ENCODE measurements around the gene SLC6A13. TPM values are rescaled to one million over a fixed set of nuclear protein-coding genes. Genes with fewer than 3 reads are reported as not detected.

The SLC6A13 gene
- total and polyA plus RNA-seq, 8 donors: not detected

GRCh38 chr12:234891-235415 is 27.7 kb downstream of the SLC6A13 start:
- 91 to 95% (median 92%) methylated on average over 10 of the region's 10 CpGs for WGBS, 5 donors
- intact Hi-C loops (cut with DNase I; ENCODE audit: low total_unique reads): no loop called here
- Histone ChIP-seq H3K9me3 (peaks cover 7 to 30% (median 25%) of the 10 kb centered on the region in 4 donors), H3K36me3 (no peaks in the 10 kb centered on the region), H3K27ac (no peak overlapping the region), H3K4me3 (no peak overlapping the region), H3K4me1 (no peaks in the 10 kb centered on the region), H3K27me3 (peaks cover 0 to 27% (median 4%) of the 10 kb centered on the region in 3 donors)
- TF ChIP-seq EP300 (IDR thresholded peaks at IDR 0.05) (no peak), CTCF (IDR thresholded peaks at IDR 0.05) (no peak), POLR2A (IDR thresholded peaks at IDR 0.05) (no peak), POLR2AphosphoS5 (IDR thresholded peaks at IDR 0.05) (no peak)
- DNase-seq: no peak

GRCh38 chr12:234019-234418 is 28.6 kb downstream of the SLC6A13 start:
- Histone ChIP-seq H3K36me3 (no peaks in the 10 kb centered on the region), H3K4me1 (no peaks in the 10 kb centered on the region), H3K4me3 (no peak overlapping the region), H3K9me3 (peaks cover 7 to 30% (median 25%) of the 10 kb centered on the region in 4 donors), H3K27ac (no peak overlapping the region), H3K27me3 (peaks cover 0 to 27% (median 4%) of the 10 kb centered on the region in 3 donors)
- intact Hi-C loops (cut with DNase I; ENCODE audit: low total_unique reads): no loop called here
- no peak for TF ChIP-seq POLR2AphosphoS5 (IDR thresholded peaks at IDR 0.05)
- no peak for TF ChIP-seq POLR2A (IDR thresholded peaks at IDR 0.05)
- no peak for TF ChIP-seq EP300 (IDR thresholded peaks at IDR 0.05)
- TF ChIP-seq CTCF (IDR thresholded peaks at IDR 0.05): no peak
- DNase-seq: no peak
- 80 to 84% (median 82%) methylated on average over 7 of the region's 7 CpGs for WGBS, 5 donors

GRCh38 chr12:233615-233968 is 29.0 kb downstream of the SLC6A13 start:
- Histone ChIP-seq H3K36me3 (no peaks in the 10 kb centered on the region), H3K4me1 (no peaks in the 10 kb centered on the region)

More at GRCh38 chr12:233615-233968, 29.0 kb downstream of the SLC6A13 start:
- WGBS, 5 donors: 71 to 88% (median 82%) methylated on average over 3 of the region's 3 CpGs
- intact Hi-C loops (cut with DNase I; ENCODE audit: low total_unique reads): no loop called here
- Histone ChIP-seq H3K27me3 (peaks cover 0 to 27% (median 4%) of the 10 kb centered on the region in 3 donors), H3K27ac (no peak overlapping the region), H3K4me3 (no peak overlapping the region), H3K9me3 (peaks cover 7 to 30% (median 25%) of the 10 kb centered on the region in 4 donors)
- no peak for DNase-seq
- TF ChIP-seq POLR2AphosphoS5 (IDR thresholded peaks at IDR 0.05) (no peak), POLR2A (IDR thresholded peaks at IDR 0.05) (no peak), EP300 (IDR thresholded peaks at IDR 0.05) (no peak), CTCF (IDR thresholded peaks at IDR 0.05) (no peak)
